HL-60 (cell line): Measurements from ENCODE around the gene KLHL7.

Experiments
- DNase-seq, 2 experiments: peaks; one replicate each; pipeline ENCODE4 v3.0.0-alpha.2; 2010 to 2020; ENCODE audit warnings: low read depth in 1 of 2, low spot score in 1 of 2
- H3K27ac ChIP-seq: fragments of 250-450 bp; sonication (Bioruptor Pico); replicated peaks from 2 replicates; pipeline ENCODE4 v1.5.1; 2020; ENCODE audit warnings: mild to moderate bottlenecking, moderate library complexity
- H3K27me3 ChIP-seq: fragments of 250-450 bp; sonication (Bioruptor Pico); 2 replicates; pipeline ENCODE4 v1.5.1; 2021; ENCODE audit warnings: mild to moderate bottlenecking, moderate library complexity; ENCODE audit not compliant: insufficient read depth, poor library complexity, severe bottlenecking
- H3K4me3 ChIP-seq: replicated peaks from 2 replicates; pipeline ENCODE4 v1.5.1; 2011; ENCODE audit warnings: mild to moderate bottlenecking, control low read depth, low read length; ENCODE audit not compliant: insufficient read depth
- GABPA ChIP-seq: IDR thresholded peaks from 2 replicates; pipeline ENCODE4 v1.6.1; 2012; ENCODE audit warnings: low read depth
- POLR2AphosphoS5 ChIP-seq: IDR thresholded peaks from 2 replicates; pipeline ENCODE4 v1.6.1; 2012; ENCODE audit warnings: low read depth
- SPI1 ChIP-seq: IDR thresholded peaks from 2 replicates; pipeline ENCODE4 v1.6.1; 2012; ENCODE audit warnings: low read depth, mild to moderate bottlenecking, borderline replicate concordance
- TF ChIP-seq, protein P1 (sequence below): IDR thresholded peaks from one replicate; pipeline ENCODE4 v1.5.1; 2011; ENCODE audit warnings: low read length, control low read depth, inconsistent platforms; ENCODE audit not compliant: insufficient read depth
- TF ChIP-seq, protein P2 (sequence below): IDR thresholded peaks from 2 replicates; pipeline ENCODE4 v1.6.1; 2012; ENCODE audit warnings: low read depth; ENCODE audit not compliant: insufficient replicate concordance

Gene KLHL7

DNA sequence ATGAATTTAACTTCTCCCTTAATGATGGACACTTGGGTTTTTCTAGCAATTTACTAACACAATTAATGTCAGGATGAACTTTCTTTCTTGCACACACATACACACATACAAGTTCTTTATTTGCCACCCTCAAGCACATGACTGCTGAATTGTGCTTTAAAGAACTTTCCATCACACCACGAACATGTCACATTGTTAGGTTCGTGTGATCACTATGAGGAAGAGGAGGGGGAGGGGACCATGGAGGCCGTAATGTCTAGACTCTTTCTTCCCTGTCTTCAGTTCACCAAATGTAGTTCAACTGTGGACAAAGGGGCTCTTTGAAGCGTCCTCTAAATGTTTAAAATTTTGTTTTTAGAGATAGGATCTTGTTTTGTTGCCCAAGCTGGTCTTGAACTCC is 107.3 kb downstream of the KLHL7 start:
- Histone ChIP-seq H3K4me3 (no peak overlapping the region), H3K27me3 (no peaks in the 10 kb centered on the region), H3K27ac (no peak overlapping the region)
- TF ChIP-seq POLR2AphosphoS5 (no peak), SPI1 (no peak), GABPA (no peak)
- TF ChIP-seq, protein P1, sequence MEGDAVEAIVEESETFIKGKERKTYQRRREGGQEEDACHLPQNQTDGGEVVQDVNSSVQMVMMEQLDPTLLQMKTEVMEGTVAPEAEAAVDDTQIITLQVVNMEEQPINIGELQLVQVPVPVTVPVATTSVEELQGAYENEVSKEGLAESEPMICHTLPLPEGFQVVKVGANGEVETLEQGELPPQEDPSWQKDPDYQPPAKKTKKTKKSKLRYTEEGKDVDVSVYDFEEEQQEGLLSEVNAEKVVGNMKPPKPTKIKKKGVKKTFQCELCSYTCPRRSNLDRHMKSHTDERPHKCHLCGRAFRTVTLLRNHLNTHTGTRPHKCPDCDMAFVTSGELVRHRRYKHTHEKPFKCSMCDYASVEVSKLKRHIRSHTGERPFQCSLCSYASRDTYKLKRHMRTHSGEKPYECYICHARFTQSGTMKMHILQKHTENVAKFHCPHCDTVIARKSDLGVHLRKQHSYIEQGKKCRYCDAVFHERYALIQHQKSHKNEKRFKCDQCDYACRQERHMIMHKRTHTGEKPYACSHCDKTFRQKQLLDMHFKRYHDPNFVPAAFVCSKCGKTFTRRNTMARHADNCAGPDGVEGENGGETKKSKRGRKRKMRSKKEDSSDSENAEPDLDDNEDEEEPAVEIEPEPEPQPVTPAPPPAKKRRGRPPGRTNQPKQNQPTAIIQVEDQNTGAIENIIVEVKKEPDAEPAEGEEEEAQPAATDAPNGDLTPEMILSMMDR, result no peak
- TF ChIP-seq, protein P2, sequence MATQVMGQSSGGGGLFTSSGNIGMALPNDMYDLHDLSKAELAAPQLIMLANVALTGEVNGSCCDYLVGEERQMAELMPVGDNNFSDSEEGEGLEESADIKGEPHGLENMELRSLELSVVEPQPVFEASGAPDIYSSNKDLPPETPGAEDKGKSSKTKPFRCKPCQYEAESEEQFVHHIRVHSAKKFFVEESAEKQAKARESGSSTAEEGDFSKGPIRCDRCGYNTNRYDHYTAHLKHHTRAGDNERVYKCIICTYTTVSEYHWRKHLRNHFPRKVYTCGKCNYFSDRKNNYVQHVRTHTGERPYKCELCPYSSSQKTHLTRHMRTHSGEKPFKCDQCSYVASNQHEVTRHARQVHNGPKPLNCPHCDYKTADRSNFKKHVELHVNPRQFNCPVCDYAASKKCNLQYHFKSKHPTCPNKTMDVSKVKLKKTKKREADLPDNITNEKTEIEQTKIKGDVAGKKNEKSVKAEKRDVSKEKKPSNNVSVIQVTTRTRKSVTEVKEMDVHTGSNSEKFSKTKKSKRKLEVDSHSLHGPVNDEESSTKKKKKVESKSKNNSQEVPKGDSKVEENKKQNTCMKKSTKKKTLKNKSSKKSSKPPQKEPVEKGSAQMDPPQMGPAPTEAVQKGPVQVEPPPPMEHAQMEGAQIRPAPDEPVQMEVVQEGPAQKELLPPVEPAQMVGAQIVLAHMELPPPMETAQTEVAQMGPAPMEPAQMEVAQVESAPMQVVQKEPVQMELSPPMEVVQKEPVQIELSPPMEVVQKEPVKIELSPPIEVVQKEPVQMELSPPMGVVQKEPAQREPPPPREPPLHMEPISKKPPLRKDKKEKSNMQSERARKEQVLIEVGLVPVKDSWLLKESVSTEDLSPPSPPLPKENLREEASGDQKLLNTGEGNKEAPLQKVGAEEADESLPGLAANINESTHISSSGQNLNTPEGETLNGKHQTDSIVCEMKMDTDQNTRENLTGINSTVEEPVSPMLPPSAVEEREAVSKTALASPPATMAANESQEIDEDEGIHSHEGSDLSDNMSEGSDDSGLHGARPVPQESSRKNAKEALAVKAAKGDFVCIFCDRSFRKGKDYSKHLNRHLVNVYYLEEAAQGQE, result no peak
- no peak for DNase-seq

DNA sequence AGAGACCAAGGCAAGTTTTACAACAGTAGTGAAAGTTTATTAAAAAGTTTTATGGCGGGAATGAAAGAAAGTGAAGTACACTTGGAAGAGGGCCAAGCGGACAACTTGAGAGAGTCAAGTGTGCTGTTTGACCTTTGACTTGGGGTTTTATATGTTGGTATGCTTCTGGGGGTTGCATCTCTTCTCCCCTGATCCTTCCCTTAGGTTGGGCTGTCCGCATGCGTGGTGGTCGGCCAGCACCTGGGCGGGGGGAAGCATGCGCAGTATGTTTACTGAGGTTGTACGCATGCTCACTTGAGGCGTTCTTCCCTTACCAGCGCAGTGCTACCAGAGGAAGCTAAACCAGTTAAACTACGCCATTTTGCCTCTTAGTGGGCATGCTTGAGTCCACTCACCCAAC is 108.2 kb downstream of the KLHL7 start:
- H3K4me3 ChIP-seq, result no peak overlapping the region
- H3K27ac ChIP-seq, result no peak overlapping the region
- TF ChIP-seq, protein P2, result no peak
- no peak for TF ChIP-seq GABPA
- TF ChIP-seq, protein P1, result no peak
- TF ChIP-seq POLR2AphosphoS5, result no peak
- TF ChIP-seq SPI1, result no peak
- no peak for DNase-seq
- H3K27me3 ChIP-seq, result no peaks in the 10 kb centered on the region

GRCh38 chr7:23214423-23214822 is 108.8 kb downstream of the KLHL7 start:
- no peak overlapping the region for H3K4me3 ChIP-seq
- no peak for DNase-seq
- no peaks in the 10 kb centered on the region for H3K27me3 ChIP-seq
- H3K27ac ChIP-seq, result no peak overlapping the region
- TF ChIP-seq POLR2AphosphoS5 (no peak), GABPA (no peak), SPI1 (no peak)
- TF ChIP-seq, protein P2, result no peak
- TF ChIP-seq, protein P1, result no peak
